ENCODE data around the gene TTC7B.

DNA sequence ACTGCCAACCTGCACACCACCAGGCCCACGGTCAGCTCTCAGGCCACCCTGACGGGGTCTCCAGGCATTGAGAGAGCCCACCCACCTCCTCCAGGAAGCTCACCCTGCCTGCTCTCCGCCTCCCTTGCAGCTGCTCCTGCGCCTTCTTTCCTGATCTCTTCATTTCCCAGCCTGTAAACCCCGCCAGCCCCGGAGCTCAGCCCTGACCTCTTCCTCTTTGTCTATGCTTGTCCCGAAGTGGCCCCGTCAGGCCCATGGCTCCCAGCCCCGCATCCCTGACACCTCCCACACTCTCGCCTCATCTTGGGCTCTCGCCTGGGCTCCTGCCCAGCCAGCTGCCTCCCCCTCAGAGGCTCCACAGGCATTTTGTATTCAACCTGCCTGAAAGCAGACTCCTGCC is 280.1 kb downstream of the TTC7B start:
- TF ChIP-seq, protein P1, sequence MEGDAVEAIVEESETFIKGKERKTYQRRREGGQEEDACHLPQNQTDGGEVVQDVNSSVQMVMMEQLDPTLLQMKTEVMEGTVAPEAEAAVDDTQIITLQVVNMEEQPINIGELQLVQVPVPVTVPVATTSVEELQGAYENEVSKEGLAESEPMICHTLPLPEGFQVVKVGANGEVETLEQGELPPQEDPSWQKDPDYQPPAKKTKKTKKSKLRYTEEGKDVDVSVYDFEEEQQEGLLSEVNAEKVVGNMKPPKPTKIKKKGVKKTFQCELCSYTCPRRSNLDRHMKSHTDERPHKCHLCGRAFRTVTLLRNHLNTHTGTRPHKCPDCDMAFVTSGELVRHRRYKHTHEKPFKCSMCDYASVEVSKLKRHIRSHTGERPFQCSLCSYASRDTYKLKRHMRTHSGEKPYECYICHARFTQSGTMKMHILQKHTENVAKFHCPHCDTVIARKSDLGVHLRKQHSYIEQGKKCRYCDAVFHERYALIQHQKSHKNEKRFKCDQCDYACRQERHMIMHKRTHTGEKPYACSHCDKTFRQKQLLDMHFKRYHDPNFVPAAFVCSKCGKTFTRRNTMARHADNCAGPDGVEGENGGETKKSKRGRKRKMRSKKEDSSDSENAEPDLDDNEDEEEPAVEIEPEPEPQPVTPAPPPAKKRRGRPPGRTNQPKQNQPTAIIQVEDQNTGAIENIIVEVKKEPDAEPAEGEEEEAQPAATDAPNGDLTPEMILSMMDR (IDR thresholded peaks at IDR 0.05) = no peak
- TF ChIP-seq POLR2A (IDR thresholded peaks at IDR 0.05) = no peak
